Activated T-helper 1 cell treated with anti-CD3 and anti-CD28 coated beads, Interleukin-2, amount 50 U/mL, for 16 hours (primary cell): Measurements from ENCODE around the gene GID4.

Experiments
- DNase-seq, 2 donors: peaks; one replicate each; pipeline ENCODE4 v3.0.0-alpha.2; 2020; ENCODE audit warnings: low read depth in 1 of 2, low spot score in 1 of 2

GID4 gene

GRCh38 chr17:18016426-18016825 lies 22.8 kb upstream of the GID4 start:
- DNase-seq = no peak

GRCh38 chr17:18017958-18018357 lies 21.2 kb upstream of the GID4 start:
- no peak for DNase-seq

GRCh38 chr17:18018411-18018921 lies 20.7 kb upstream of the GID4 start:
- DNase-seq = no peak

- no peak for DNase-seq
These were observed 19.4 kb upstream of the GID4 start for GRCh38 chr17:18019838-18020154.

GRCh38 chr17:18020971-18021370 lies 18.2 kb upstream of the GID4 start:
- DNase-seq = no peak

- DNase-seq = no peak
These were observed 17.8 kb upstream of the GID4 start for GRCh38 chr17:18021372-18021771.

- no peak for DNase-seq
These were observed 13.8 kb upstream of the GID4 start for GRCh38 chr17:18025241-18025944.

- no peak for DNase-seq
These were observed 13.0 kb upstream of the GID4 start for GRCh38 chr17:18025945-18026776.

GRCh38 chr17:18027280-18027679 lies 11.9 kb upstream of the GID4 start:
- no peak for DNase-seq

- no peak for DNase-seq
These were observed 10.9 kb upstream of the GID4 start for GRCh38 chr17:18028114-18028951.

- no peak for DNase-seq
These were observed 10.2 kb upstream of the GID4 start for GRCh38 chr17:18028952-18029540.

GRCh38 chr17:18031955-18032354 lies 7.3 kb upstream of the GID4 start:
- DNase-seq = no peak

- no peak for DNase-seq
These were observed 5.6 kb upstream of the GID4 start for GRCh38 chr17:18033442-18034099.

- no peak for DNase-seq
These were observed 3.5 kb upstream of the GID4 start for GRCh38 chr17:18035704-18036103.

GRCh38 chr17:18037486-18037885 lies 1.7 kb upstream of the GID4 start:
- DNase-seq = no peak

GRCh38 chr17:18038149-18038850 lies 908 bp upstream of the GID4 start:
- no peak for DNase-seq

GRCh38 chr17:18039535-18040260 lies 490 bp downstream of the GID4 start:
- no peak for DNase-seq

GRCh38 chr17:18040261-18040858 lies 1.2 kb downstream of the GID4 start:
- DNase-seq = no peak

GRCh38 chr17:18041776-18042175 lies 2.6 kb downstream of the GID4 start:
- DNase-seq = no peak
